ENCODE results near the gene SCAF1.

GRCh38 chr19:49680421-49681351 is 38.7 kb downstream of the SCAF1 start:
- TF ChIP-seq POLR2A (IDR thresholded peaks at IDR 0.05) = no peak
- TF ChIP-seq CTCF (IDR thresholded peaks at IDR 0.05) = peak; percentile 97 to 100 (median 99)

All from body of pancreas (tissue), 4 donors.